Inferior parietal cortex (tissue), 1 donor: Measurements from ENCODE around the gene PAXIP1.
A peak's percentile ranks its signal among the peaks of the same experiment; 100 is the strongest.
"Not testable (repeated sequence)": the region's sequence is repeated elsewhere in the genome, so short reads cannot be mapped to it uniquely, and the experiment has no call there.

Experiments
- DNase-seq: peaks from one replicate; pipeline ENCODE4 v3.0.0-alpha.2; 2016; ENCODE audit errors: extremely low spot score

The PAXIP1 gene, protein sequence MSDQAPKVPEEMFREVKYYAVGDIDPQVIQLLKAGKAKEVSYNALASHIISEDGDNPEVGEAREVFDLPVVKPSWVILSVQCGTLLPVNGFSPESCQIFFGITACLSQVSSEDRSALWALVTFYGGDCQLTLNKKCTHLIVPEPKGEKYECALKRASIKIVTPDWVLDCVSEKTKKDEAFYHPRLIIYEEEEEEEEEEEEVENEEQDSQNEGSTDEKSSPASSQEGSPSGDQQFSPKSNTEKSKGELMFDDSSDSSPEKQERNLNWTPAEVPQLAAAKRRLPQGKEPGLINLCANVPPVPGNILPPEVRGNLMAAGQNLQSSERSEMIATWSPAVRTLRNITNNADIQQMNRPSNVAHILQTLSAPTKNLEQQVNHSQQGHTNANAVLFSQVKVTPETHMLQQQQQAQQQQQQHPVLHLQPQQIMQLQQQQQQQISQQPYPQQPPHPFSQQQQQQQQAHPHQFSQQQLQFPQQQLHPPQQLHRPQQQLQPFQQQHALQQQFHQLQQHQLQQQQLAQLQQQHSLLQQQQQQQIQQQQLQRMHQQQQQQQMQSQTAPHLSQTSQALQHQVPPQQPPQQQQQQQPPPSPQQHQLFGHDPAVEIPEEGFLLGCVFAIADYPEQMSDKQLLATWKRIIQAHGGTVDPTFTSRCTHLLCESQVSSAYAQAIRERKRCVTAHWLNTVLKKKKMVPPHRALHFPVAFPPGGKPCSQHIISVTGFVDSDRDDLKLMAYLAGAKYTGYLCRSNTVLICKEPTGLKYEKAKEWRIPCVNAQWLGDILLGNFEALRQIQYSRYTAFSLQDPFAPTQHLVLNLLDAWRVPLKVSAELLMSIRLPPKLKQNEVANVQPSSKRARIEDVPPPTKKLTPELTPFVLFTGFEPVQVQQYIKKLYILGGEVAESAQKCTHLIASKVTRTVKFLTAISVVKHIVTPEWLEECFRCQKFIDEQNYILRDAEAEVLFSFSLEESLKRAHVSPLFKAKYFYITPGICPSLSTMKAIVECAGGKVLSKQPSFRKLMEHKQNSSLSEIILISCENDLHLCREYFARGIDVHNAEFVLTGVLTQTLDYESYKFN

DNA sequence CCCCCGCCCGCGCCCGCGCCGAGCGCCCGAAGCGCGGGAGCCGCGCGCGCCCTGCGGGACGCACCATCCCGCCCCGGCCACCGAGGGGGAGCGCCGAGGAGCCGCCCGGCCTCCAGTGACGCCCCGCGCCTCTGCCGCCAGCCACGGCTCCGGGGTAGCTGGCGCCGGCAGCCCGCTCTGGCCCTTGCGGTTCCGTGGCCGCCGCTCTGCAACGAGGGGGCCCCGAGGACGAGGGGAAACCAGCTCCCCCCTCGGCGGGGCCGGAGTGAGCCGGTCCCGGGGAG, at the start of gene PAXIP1:
Gene PAXIP1, minus strand, starts transcription at position 33 of the 284 bp plus-strand sequence. CDS start 195 bp downstream, outside the sequence.
- DNase-seq: no peak

DNA sequence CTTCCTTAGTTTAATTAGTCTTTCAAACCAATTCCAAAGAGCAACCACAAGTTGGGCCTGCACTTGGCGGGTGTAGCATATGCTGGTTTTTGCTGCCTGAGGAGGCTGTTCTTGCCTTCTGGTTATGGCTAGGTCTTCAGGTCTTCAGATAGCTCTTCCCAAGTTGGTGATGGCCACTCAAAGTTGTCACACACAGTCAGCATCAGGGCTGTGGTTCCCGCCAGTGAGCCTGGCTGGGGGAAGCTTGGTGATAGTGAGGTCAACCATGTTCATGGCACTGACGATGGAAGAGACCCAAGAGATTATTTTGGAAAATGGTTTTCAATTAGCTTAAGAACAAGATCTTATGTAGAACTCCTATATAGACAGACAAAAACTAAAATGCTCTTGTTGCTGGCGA, 48.4 kb upstream of the PAXIP1 start:
- no peak for DNase-seq

DNA sequence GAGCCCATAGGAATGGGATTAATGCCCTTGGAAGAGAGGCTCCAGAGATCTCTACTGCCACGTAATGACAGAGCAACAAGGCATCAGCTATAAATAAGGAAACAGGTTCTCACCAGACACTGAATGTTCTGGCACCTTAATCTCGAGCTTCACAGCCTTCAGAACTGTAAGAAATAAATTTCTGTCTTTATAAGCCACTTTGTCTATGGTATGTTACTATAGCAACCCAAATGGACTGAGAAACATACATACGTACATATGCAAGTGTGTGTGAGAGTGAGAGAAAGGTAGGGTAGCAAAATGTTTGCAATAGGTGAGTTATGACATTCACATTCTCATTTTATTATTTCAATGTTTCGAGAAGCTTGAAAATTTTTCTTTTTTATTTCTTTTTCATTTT, 45.1 kb upstream of the PAXIP1 start:
- peak; percentile 16 for DNase-seq

DNA sequence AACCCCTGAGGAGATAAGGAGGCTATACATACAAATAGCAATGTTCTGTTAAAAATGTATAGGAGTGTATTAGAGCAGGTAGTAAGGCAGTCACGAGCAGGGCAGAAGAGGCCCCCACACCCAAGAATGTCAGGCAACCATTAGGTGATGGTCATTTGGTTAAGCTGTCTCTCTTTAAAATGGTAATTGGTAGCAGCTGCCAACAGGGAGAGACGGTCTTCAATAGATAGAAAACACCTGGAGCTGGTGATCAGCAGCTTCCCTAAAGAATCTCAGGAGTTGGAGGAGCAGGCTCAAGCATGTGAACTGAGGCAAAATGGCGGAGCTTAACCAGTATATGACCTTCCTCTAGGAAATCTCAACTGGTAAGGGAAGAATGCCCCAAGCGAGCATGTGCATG, 40.8 kb upstream of the PAXIP1 start:
- DNase-seq: no peak

DNA sequence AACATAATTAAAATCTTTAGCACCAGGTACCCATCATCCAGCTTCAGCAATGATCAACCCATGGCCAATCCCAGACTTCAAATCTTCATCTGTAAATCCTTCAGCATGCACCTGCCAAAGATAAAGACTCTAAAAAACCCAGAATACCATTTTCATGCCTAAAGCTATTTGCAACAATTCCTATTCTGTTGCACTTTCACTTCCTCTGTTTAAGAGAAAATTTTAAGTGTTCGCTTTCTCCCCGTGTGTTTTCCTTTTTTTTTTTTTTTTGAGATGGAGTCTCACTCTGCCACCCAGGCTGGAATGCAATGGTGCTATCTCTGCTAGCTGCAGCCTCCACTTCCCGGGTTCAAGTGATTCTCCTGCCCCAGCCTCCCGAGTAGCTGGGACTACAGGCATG, 35.4 kb upstream of the PAXIP1 start:
- DNase-seq: no peak

DNA sequence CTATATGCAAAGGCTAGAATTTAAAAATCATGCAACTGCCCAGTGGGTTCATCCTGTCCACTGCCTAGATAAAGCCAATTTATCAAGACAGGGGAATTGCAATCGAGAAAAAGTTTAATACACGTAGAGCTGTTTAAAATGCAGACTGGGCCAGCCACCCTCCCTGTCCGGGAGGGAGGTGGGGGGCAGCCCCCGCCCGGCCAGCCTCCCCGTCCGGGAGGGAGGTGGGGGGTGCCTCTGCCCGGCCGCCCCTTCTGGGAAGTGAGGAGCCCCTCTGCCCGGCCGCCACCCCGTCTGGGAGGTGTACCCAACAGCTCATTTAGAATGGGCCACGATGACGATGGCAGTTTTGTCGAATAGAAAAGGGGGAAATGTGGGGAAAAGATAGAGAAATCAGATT, 31.6 kb upstream of the PAXIP1 start:
- not testable (repeated sequence) for DNase-seq

DNA sequence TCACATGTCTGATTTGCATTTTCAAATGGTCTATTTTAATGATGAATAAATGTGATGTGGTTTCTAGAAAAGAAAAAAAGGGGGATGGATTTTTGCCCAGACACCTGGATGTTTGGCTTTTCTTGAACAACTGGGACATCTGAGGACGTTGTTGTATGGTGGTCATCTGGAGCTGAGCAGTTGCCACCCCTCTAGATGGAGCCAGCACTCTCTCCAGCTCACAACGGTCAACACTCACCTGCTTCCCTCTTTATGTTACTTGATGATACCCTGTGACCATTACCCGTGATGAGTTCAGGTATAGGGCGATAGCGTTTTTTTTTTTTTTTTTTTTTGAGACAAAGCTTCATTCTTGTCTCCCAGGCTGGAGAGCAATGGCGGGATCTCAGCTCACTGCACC, 30.1 kb upstream of the PAXIP1 start:
- DNase-seq: no peak

DNA sequence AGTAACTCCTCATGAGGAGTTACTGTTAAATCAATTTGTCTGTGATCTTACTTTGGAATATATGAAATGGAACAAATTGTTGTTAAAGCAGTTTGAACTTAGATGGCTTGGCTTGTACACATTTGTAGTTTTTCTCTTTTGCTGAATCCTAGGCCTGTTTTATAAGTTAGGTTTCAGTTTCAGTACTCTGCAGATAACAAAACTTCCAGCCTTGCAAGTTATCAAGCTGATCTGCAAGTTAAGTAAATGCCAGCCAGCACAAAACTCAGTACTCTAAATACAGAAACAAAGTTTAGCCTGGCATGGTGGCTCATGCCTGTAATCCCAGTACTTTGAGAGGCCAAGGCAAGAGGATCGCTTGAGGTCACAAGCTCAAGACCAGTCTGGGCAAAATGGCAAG, 25.0 kb upstream of the PAXIP1 start:
- DNase-seq: no peak

DNA sequence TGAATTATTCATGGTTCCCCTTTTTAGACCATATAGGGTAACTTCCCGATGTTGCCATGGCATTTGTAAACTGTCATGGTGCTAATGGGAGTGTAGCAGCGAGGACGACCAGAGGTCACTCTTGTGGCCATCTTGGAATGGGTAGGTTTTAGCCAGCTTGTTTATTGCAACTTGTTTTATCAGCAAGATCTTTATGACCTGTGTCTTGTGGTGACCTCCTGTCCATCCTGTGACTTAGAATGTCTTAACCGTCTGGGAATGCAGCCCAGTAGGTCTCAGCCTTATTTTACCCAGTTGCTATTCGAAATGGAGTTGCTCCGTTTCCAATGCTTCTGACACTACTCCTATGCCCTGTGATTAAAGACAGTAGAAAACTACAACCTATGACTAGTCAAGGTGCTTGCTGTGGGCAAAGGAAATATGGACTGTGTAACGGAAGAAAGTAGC, 18.8 kb upstream of the PAXIP1 start:
- DNase-seq: no peak

DNA sequence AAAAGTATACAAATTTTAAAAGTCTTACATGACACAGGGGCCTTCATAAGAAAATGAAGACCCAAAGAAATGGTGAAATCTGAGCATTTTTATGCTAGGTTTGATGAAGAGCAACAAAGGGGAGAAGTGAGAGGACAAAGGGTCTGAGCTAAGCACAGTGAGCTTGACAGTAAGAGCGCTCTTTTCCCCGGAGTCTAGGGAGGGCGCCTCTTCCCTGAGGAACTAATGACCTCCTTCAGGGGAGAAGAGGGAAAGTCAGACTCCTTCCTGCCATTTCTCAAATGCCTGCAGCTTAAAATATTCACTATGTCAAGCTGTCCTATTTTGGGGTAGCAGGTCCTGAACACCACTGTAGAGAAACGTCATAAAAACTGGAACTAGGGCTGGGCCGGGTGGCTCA, 18.1 kb upstream of the PAXIP1 start:
- DNase-seq: no peak

DNA sequence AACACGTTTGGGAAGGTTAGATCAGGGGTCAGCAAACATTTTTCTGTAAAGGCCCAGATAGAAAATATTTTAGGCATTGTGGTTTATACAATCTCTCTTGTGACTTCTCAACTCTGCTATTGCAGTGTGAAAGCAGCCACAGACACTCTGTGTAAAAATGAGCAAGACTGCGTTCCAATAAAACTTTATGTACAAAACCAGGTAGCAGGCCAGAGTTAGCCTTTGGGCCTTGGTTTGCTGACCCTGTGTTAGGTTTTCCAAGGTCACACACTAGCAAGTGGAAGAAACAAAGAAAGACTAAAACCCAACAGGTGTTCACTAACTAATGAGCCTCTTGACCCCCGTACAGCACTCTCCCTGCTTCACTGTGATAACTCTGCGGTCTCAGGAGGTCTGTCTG, 14.9 kb upstream of the PAXIP1 start:
- DNase-seq: no peak

DNA sequence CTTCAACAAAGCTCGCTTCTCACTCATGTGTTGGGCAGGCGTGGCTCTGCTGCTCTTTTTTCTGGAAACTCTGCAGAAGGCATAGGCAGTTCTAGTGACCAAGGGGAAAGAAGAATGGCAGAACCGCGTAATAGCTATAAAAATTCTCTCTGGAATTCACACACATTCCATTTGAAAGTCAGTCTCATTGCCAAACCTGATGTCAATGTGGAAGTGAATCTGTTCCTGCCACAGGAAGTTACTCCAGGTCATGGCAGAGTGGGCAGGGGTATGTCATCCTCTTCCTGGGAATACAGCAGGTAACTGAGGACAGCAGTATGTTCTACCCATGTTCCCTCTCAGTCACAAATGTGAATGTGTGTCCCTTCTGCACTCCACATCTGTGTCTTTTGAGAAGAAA, 8.2 kb upstream of the PAXIP1 start:
- DNase-seq: no peak

DNA sequence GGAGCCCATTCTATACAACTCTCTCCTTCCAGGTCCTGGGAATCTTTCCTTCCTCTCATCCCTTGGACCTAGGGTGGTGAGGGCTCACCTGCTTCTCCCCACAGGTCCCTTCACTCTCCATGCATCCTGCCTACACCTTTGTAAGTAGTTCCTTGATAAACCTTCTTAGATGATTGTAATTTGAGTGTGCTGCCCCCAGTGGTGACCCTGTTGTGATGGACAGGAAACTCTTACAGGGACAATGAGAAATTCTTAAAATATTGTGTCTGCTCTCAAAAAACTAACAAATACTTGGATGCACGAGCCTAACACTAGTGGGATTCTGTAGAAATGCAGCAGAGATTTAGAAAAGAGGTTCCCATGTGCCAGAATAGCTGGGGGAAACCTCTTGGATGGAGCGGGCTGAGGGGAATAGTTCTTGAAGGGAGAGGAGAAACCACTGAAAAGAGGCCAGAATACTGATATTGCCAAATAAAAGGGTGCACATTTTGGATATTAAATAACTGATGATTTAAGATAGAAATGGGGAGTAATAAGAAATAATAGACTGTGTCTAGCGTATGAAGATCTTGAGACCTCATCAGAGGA, 6.7 kb upstream of the PAXIP1 start:
- no peak for DNase-seq

DNA sequence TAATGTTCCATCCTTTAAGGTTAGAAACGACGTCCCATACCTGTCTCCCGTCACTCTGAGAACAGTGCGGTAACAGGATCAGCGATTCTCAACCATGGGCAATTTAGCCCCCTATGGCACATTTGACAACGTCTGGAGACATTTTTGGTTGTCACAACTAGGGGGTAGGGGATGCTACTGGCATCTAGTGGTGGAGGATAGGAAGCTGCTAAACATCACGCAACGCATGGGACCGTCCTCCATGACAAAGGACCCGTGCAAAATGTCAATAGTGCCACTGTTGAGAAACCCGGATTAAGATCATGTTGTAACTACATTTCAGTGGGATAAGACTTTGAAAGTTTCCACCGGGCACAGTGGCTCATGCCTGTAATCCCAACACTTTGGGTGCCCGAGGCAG, 5.0 kb upstream of the PAXIP1 start:
- DNase-seq: peak; percentile 22

DNA sequence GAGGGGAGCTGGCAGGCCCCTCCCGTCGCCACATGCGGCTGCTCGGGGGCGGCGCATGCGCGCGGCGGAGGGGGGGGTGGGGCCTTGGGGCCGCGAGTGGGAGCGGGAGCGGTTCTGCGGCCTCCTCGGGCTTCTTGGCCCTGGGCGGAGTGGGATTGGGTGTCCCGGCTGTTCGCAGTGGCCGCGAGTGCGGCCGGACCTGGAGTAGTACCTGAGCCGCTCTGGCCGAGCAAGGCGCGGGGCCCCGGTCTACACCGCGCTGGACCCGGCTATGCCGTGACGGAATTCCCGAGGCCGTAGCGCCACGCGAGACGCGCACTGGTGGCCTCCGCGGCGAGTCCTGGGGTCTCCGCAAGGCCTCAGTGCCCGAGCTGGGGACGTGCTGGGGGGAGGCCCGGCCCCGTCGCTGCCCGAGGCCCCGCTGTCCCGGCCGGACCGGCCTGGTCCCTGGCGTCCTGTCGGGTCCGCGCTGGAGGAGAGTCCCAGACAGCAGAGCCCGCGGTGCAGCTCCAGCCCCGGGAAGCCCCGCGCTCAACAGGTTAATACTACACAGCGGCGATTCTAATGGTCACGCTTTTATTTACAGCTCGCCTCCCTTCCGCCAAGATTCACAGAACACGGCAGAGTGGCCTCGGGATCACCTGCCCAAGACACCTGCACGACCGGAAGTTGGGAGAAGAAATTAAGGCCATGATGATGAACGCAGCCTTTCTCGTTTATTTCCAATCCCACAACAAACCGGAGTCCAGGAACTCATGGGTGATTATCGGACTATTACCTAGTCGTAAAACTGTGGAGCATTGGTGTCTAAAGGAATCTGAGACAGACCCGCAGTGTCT, 671 bp upstream of the PAXIP1 start:
- DNase-seq: peak; percentile 79

DNA sequence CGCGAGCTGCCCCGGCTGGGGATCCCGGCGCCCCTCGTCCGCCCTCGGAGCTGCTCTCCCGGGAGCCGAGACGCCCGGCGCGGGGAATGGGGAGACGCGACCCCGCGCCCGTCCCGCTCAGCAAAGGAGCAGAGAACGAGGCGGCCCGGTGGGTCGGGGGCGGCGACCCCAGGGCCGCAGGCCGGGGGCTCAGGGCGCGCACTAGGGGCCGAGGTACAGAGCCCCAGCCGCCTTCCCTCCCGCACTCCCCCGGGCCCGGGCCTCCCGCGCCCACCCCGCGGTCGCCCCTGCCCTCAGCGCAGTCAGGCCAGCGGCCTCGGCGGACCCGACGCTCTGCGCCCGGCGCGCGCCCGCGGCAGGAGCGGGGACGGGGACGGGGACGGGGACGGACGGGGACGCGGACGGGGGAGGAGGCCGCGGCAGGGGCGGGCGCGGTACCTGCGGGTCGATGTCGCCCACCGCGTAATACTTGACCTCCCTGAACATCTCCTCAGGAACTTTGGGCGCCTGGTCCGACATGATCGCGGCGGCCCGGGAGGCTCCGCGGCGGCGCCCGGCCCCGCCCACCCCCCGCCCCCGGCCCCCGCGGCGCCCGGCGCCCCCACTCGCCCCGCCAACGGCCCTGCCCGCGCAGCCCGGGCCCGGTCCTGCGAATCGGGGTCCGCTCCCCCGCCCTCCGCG, 373 bp downstream of the PAXIP1 start:
- peak; percentile 8 for DNase-seq

DNA sequence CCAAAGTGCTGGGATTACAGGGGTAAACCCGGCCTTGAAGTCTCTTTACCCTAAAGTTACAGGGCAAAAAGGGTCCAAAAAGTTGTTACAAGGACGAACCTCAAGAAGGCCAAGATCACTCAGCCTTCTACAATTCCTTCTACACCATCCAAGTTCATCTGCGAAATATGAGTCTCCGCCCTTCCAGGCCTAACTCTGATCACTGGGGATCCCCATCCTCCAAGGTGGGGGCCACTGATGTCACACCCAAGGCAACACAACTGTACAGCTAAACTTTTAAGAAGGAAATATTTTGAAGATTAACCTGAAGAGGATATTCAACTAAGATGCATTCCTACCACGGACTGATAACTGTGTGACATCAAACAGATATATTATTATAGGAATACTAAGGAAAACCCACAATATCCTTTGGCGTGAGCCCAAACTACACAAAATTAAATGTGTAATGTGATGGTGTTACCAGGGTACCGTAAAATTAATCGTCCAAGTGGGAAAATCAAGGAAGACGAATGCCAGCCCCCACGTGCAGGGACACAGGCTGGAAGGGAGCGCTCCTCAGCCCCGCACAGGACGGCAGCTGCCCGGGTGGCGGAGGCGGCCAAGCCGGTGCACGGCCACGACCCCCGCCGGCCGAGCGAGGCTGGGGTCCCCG, 1.0 kb downstream of the PAXIP1 start:
- DNase-seq: no peak

DNA sequence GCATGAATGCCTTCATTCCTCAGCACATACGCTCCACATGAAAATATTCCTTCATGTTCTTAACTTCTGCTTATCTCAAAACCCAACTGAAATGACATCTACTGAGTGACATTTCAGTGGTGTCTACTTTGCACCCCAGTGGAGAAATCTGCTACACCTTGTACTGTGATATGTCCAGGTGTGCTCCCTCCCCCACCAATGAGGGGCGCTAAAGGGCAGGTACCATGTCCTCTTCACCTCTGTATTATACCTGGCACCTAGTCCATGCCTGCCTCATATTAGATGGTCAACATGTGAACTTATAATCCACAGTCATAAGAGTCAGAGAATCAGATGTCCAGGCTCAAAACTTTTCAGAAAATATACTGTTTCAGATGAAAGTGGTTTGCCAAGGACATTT, 2.1 kb downstream of the PAXIP1 start:
- DNase-seq: no peak

DNA sequence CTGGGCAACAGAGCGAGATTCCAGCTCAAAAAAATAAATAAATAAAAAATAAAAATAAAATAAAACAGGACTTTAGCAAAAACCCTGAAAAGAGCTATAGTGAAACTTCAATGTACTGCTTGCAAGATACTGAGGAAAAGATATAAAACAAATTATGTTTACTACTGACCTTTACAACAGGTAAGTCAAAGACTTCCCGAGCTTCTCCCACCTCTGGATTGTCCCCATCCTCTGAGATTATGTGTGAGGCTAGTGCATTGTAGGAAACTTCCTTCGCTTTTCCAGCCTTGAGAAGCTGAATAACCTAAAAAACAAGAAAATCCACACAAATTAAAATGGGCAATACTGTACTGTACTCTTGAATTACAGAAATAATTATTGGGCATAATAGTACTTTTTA, 4.4 kb downstream of the PAXIP1 start:
- no peak for DNase-seq

DNA sequence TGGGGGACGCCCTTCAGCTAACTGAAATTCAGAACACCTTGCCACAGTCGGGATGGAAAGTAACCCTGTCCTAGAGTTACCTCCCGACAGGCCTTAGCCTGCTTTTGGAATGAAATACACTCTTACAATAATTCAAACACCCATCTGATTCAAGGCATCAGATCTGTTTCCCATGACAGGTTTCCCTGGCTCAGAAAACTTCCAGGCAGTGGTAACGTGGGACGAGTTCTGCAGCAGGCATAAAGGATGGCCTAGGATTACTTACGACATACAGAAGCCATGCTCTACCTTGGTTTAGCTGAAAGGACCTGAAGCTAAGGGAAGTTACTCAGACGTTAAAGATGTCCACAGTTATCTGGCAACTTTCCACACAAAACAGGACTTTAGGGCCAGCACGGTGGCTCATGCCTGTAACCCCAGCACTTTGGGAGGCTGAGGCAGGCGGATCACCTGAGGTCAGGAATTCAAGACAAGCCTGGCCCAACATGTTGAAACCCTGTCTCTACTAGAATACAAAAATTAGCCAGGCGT, 5.0 kb downstream of the PAXIP1 start:
- no peak for DNase-seq
